Endothelial cell of umbilical vein (primary cell): ENCODE measurements around the gene EFNA4.

Experiments used
- EZH2 ChIP-seq: IDR thresholded peaks from 2 replicates; pipeline ENCODE4 v1.6.1; 2012; ENCODE audit warnings: borderline replicate concordance, low read depth, mild to moderate bottlenecking, moderate library complexity, low read length, inconsistent platforms; ENCODE audit not compliant: severe bottlenecking
- GATA2 ChIP-seq: IDR thresholded peaks from 2 replicates; pipeline ENCODE4 v1.7.0; 2011; ENCODE audit warnings: low read depth, mild to moderate bottlenecking, moderate library complexity, mixed read lengths, low read length; ENCODE audit not compliant: insufficient read length, insufficient read depth
- JUN ChIP-seq: IDR thresholded peaks from 2 replicates; pipeline ENCODE4 v1.6.1; 2011; ENCODE audit warnings: borderline replicate concordance, low read depth; ENCODE audit not compliant: insufficient read length, insufficient read depth
- MYC ChIP-seq: IDR thresholded peaks from one replicate; pipeline ENCODE4 v1.6.1; 2011; ENCODE audit warnings: mild to moderate bottlenecking, low read depth, low read length
- POLR2A ChIP-seq: IDR thresholded peaks from 2 replicates; pipeline ENCODE4 v1.6.1; 2012; ENCODE audit warnings: low read depth, mild to moderate bottlenecking, control low read depth, low read length
- POLR2AphosphoS5 ChIP-seq: IDR thresholded peaks from 2 replicates; pipeline ENCODE4 v1.6.1; 2012; ENCODE audit warnings: low read depth, mild to moderate bottlenecking, control low read depth, low read length, moderate library complexity; ENCODE audit not compliant: insufficient read depth
- TF ChIP-seq, protein P1 (sequence below), 2 donors: IDR thresholded peaks; 1 replicate in 1 of 2; 2 replicates in 1 of 2; pipeline ENCODE4 v1.5.1; 2011; ENCODE audit warnings: low read length in 2 of 2, mild to moderate bottlenecking in 2 of 2, moderate library complexity in 2 of 2, control low read depth in 1 of 2, inconsistent platforms in 1 of 2, low read depth in 1 of 2; ENCODE audit not compliant: insufficient read depth in 1 of 2; ENCODE audit errors: extremely low read depth in 1 of 2
- TF ChIP-seq, protein P2 (sequence below): IDR thresholded peaks from 2 replicates; pipeline ENCODE4 v1.6.1; 2011; ENCODE audit not compliant: insufficient read depth, insufficient read length

DNA sequence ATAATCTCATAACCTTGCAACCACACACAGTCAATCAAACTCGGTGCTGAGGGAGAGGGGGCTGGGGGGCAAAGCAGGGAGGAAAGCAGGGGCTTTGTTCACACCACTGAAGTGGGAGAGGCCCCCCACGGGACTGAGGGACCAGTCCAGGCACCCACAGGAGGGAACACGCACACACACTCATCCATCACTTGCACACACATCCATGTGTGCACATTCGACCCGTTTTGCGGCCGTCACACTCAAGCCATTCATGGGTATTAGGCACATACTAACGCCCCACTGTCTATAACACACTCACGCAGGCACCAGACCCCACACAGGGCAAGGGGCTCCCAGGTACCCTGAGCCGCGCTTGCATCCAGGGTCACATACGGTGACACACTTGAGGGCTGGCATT lies 29.1 kb downstream of the EFNA4 start:
- TF ChIP-seq, protein P1, sequence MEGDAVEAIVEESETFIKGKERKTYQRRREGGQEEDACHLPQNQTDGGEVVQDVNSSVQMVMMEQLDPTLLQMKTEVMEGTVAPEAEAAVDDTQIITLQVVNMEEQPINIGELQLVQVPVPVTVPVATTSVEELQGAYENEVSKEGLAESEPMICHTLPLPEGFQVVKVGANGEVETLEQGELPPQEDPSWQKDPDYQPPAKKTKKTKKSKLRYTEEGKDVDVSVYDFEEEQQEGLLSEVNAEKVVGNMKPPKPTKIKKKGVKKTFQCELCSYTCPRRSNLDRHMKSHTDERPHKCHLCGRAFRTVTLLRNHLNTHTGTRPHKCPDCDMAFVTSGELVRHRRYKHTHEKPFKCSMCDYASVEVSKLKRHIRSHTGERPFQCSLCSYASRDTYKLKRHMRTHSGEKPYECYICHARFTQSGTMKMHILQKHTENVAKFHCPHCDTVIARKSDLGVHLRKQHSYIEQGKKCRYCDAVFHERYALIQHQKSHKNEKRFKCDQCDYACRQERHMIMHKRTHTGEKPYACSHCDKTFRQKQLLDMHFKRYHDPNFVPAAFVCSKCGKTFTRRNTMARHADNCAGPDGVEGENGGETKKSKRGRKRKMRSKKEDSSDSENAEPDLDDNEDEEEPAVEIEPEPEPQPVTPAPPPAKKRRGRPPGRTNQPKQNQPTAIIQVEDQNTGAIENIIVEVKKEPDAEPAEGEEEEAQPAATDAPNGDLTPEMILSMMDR (IDR thresholded peaks at IDR 0.05; ENCODE audit: extremely low read depth in 1 of 2, insufficient read depth in 1 of 2, low read depth in 1 of 2, low read length in 2 of 2), result no peak
- TF ChIP-seq POLR2AphosphoS5 (no peak), POLR2A (no peak), EZH2 (no peak), JUN (no peak), MYC (no peak), GATA2 (no peak)
- TF ChIP-seq, protein P2, sequence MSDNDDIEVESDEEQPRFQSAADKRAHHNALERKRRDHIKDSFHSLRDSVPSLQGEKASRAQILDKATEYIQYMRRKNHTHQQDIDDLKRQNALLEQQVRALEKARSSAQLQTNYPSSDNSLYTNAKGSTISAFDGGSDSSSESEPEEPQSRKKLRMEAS, result no peak
